ENCODE data around the gene B3GALT4.

B3GALT4 gene

DNA sequence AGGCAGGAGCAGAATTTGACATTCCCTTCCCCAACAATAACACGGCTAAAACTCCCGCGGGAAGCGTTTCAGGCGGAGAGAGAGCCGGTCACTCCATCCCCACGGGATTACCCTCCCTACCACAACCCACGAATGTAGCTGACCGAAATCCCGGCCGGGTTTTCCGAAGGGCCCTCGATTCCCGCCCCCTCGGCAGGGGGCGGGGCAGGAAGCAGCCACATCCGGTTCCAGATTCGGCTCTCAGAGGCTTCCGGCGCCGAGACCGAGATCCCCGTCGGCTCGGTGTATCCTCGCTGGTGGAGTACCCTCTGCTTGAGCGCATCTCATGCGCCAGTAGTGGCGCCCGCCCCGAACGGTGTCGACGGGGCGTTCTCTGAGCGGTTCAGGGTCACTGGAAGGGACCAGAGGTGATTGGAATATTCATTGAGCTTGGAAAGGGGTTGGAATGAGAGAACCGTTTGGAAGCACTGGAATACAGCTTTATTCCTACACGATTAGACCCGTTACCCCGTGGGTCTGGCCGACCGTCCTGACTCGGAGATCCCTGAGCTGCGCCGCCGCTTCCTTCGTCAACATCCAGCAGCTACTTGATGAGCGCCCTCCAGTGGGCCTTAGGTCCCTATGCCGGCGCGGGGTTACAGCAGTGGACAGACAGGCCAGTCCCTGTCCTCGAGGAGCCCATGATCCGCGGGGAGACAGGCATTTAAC, 22.5 kb downstream of the B3GALT4 start:
- Histone ChIP-seq H3K9ac (ENCODE audit: low read length) (peak overlapping the region; percentile 74), H3F3A (ENCODE audit: insufficient read depth, low read length) (0 out of 2 replicates have a peak, but pooled peaks cover 5% of the 10 kb centered on the region), H3K27ac (ENCODE audit: low read depth, low read length, poor library complexity, severe bottlenecking) (peak overlapping the region; percentile 93), H4K20me1 (ENCODE audit: insufficient read depth, low read length) (no peaks in the 10 kb centered on the region), H3K36me3 (ENCODE audit: insufficient read depth, low read length) (peaks cover 32% of the 10 kb centered on the region), H3K4me2 (ENCODE audit: low read length) (peak overlapping the region; percentile 70), H3K9me2 (ENCODE audit: low read depth, low read length) (no peaks in the 10 kb centered on the region), H3K27me3 (ENCODE audit: insufficient read depth, low read length) (no peaks in the 10 kb centered on the region), H3K4me1 (ENCODE audit: insufficient read depth, low read length, severe bottlenecking) (peaks cover 13% of the 10 kb centered on the region), H2AFZ (ENCODE audit: low read length) (no peak overlapping the region), H3K79me2 (ENCODE audit: insufficient read depth, low read length) (no peaks in the 10 kb centered on the region), H3K9me3 (ENCODE audit: low read length) (no peaks in the 10 kb centered on the region), H3K4me3 (ENCODE audit: low read depth, low read length, poor library complexity, severe bottlenecking) (peak overlapping the region; percentile 72)
- TF ChIP-seq, protein P1, sequence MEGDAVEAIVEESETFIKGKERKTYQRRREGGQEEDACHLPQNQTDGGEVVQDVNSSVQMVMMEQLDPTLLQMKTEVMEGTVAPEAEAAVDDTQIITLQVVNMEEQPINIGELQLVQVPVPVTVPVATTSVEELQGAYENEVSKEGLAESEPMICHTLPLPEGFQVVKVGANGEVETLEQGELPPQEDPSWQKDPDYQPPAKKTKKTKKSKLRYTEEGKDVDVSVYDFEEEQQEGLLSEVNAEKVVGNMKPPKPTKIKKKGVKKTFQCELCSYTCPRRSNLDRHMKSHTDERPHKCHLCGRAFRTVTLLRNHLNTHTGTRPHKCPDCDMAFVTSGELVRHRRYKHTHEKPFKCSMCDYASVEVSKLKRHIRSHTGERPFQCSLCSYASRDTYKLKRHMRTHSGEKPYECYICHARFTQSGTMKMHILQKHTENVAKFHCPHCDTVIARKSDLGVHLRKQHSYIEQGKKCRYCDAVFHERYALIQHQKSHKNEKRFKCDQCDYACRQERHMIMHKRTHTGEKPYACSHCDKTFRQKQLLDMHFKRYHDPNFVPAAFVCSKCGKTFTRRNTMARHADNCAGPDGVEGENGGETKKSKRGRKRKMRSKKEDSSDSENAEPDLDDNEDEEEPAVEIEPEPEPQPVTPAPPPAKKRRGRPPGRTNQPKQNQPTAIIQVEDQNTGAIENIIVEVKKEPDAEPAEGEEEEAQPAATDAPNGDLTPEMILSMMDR (IDR thresholded peaks at IDR 0.05; ENCODE audit: low read length), result peak; percentile 89
- no peak for TF ChIP-seq EZH2 (IDR thresholded peaks at IDR 0.05; ENCODE audit: borderline replicate concordance, low read length)

DNA sequence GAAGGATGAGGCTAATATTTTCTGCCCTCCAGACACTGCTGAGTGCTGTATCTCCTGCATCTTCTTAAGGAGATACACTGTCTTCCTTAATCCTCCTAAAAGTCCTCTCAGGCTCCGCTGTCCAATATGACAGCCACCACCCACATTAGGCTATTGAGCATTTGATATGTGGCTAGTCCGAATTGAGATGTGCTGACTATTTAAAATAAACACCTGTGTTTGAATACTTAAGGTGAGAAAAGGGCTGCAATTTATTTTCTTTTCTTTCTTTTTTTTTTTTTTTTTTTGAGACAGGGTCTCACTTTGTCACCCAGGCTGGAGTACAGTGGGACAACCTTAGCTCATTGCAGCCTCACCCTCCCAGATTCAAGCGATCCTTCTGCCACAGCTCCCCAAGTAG, 25.0 kb downstream of the B3GALT4 start:
- Histone ChIP-seq H4K20me1 (ENCODE audit: insufficient read depth, low read length) (no peaks in the 10 kb centered on the region), H3K27me3 (ENCODE audit: insufficient read depth, low read length) (no peaks in the 10 kb centered on the region), H3K9me3 (ENCODE audit: low read length) (no peaks in the 10 kb centered on the region), H3K79me2 (ENCODE audit: insufficient read depth, low read length) (no peaks in the 10 kb centered on the region), H3K36me3 (ENCODE audit: insufficient read depth, low read length) (peaks cover 48% of the 10 kb centered on the region), H3K9me2 (ENCODE audit: low read depth, low read length) (no peaks in the 10 kb centered on the region), H3K27ac (ENCODE audit: low read depth, low read length, poor library complexity, severe bottlenecking) (no peak overlapping the region), H3K4me2 (ENCODE audit: low read length) (no peak overlapping the region), H3F3A (ENCODE audit: insufficient read depth, low read length) (0 out of 2 replicates have a peak, but pooled peaks cover 5% of the 10 kb centered on the region), H3K4me3 (ENCODE audit: low read depth, low read length, poor library complexity, severe bottlenecking) (no peak overlapping the region), H3K4me1 (ENCODE audit: insufficient read depth, low read length, severe bottlenecking) (peaks cover 20% of the 10 kb centered on the region), H2AFZ (ENCODE audit: low read length) (no peak overlapping the region), H3K9ac (ENCODE audit: low read length) (no peak overlapping the region)
- TF ChIP-seq EZH2 (IDR thresholded peaks at IDR 0.05; ENCODE audit: borderline replicate concordance, low read length), result no peak
- TF ChIP-seq, protein P1 (IDR thresholded peaks at IDR 0.05; ENCODE audit: low read length), result no peak

DNA sequence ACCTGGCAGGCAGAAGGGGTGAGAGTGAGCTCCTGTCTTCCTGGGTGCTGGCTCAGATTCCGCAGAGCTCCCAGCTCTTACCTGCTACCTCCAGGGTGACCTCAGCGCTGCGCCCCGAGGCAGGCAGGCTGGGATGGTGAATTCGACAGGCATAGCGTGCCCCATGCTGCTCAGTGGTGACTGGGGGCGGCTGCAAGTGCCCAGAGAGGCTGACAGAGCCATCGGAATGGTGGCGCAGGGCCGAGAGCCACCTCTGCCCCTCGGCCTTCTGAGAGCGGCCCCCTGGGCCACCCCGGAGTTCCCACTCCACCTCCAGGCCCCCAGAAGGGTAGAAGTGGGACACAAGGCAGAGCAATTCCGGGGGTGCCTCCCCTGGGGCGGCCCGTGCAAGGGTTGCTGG, 27.3 kb downstream of the B3GALT4 start:
- Histone ChIP-seq H4K20me1 (ENCODE audit: insufficient read depth, low read length) (no peaks in the 10 kb centered on the region), H3K4me3 (ENCODE audit: low read depth, low read length, poor library complexity, severe bottlenecking) (no peak overlapping the region), H3F3A (ENCODE audit: insufficient read depth, low read length) (0 out of 2 replicates have a peak, but pooled peaks cover 5% of the 10 kb centered on the region), H3K4me2 (ENCODE audit: low read length) (no peak overlapping the region), H3K4me1 (ENCODE audit: insufficient read depth, low read length, severe bottlenecking) (peaks cover 15% of the 10 kb centered on the region), H3K9ac (ENCODE audit: low read length) (no peak overlapping the region), H3K36me3 (ENCODE audit: insufficient read depth, low read length) (peaks cover 53% of the 10 kb centered on the region), H3K27ac (ENCODE audit: low read depth, low read length, poor library complexity, severe bottlenecking) (no peak overlapping the region), H3K27me3 (ENCODE audit: insufficient read depth, low read length) (no peaks in the 10 kb centered on the region), H2AFZ (ENCODE audit: low read length) (no peak overlapping the region), H3K9me2 (ENCODE audit: low read depth, low read length) (no peaks in the 10 kb centered on the region), H3K79me2 (ENCODE audit: insufficient read depth, low read length) (0 out of 2 replicates have a peak, but pooled peaks cover 6% of the 10 kb centered on the region), H3K9me3 (ENCODE audit: low read length) (no peaks in the 10 kb centered on the region)
- no peak for TF ChIP-seq EZH2 (IDR thresholded peaks at IDR 0.05; ENCODE audit: borderline replicate concordance, low read length)
- TF ChIP-seq, protein P1 (IDR thresholded peaks at IDR 0.05; ENCODE audit: low read length), result no peak
